Activated B cell treated with CpG ODN at 0.5 μM for 24 hours (primary cell): ENCODE data around the gene MAML3. TPM values are rescaled to one million over a fixed set of nuclear protein-coding genes. Genes with fewer than 3 reads are reported as not detected.

Experiments
- ATAC-seq: fragments of 200-7000 bp; cut with Tn5 transposase; one replicate; pipeline ENCODE4 v1.10.0; 2021; ENCODE audit warnings: low read depth, mild to moderate bottlenecking, moderate library complexity
- CTCF ChIA-PET: fragments of 350-600 bp; sonication (Branson Sonifier 250); formaldehyde crosslinking; loops from one replicate; lab custom pipeline; 2021; ENCODE audit warnings: antibody characterized with exemption; lab: Charles Lee
- POLR2A ChIA-PET: fragments of 350-600 bp; sonication (Branson Sonifier 250); formaldehyde crosslinking; loops from one replicate; lab custom pipeline; 2021; ENCODE audit warnings: antibody characterized with exemption; lab: Charles Lee
- DNase-seq: peaks from one replicate; pipeline ENCODE4 v3.0.0; 2022
- H3K27ac Mint-ChIP-seq: one replicate; pipeline ENCODE4 v1.8.0; 2020; ENCODE audit warnings: mixed read lengths
- H3K27me3 Mint-ChIP-seq: one replicate; pipeline ENCODE4 v1.8.0; 2021; ENCODE audit warnings: mixed read lengths
- H3K36me3 Mint-ChIP-seq: one replicate; pipeline ENCODE4 v1.8.0; 2021; ENCODE audit warnings: low read depth, mixed read lengths
- H3K4me1 Mint-ChIP-seq: one replicate; pipeline ENCODE4 v1.8.0; 2021; ENCODE audit warnings: mixed read lengths
- H3K4me3 Mint-ChIP-seq: one replicate; pipeline ENCODE4 v1.8.0; 2020; ENCODE audit warnings: mild to moderate bottlenecking, mixed read lengths
- H3K9me3 Mint-ChIP-seq: one replicate; pipeline ENCODE4 v1.8.0; 2020; ENCODE audit warnings: mixed read lengths
- CTCF ChIP-seq: fragments of 200-600 bp; IDR thresholded peaks from one replicate; pipeline ENCODE4 v1.8.0; 2022; ENCODE audit warnings: antibody characterized with exemption, mild to moderate bottlenecking
- intact Hi-C: fragments of 100-400 bp; cut with micrococcal nuclease; formaldehyde crosslinking; loops from one replicate; pipeline ENCODE4 v1.15.1; 2024
- total RNA-seq: library from RNA; stranded (reverse); gene quantifications from 2 replicates; pipeline ENCODE4 v1.2.3, GENCODE V29; 2022

The MAML3 gene
- total RNA-seq, 1 donor from 2014 or later: 2.6 TPM

- POLR2A ChIA-PET: no interaction called here
- intact Hi-C loops: no loop called here
- no peak for ATAC-seq
- CTCF ChIA-PET: no interaction called here
- no peaks in the 10 kb centered on the region for H3K36me3 Mint-ChIP-seq
- no peaks in the 10 kb centered on the region for H3K9me3 Mint-ChIP-seq
- peaks cover 5% of the 10 kb centered on the region for H3K27me3 Mint-ChIP-seq
- H3K4me3 Mint-ChIP-seq: no peak overlapping the region
- DNase-seq: no peak
- H3K27ac Mint-ChIP-seq: no peak overlapping the region
- no peak for TF ChIP-seq CTCF
- H3K4me1 Mint-ChIP-seq: peaks cover 4% of the 10 kb centered on the region
These were observed 368.6 kb downstream of the MAML3 start for GRCh38 chr4:139785356-139785755.

- ChIA-PET CTCF (no interaction called here), POLR2A (no interaction called here)
- H3K9me3 Mint-ChIP-seq: no peaks in the 10 kb centered on the region
- TF ChIP-seq CTCF: no peak
- intact Hi-C loops: no loop called here
- peaks cover 4% of the 10 kb centered on the region for H3K4me1 Mint-ChIP-seq
- ATAC-seq (no peak), DNase-seq (no peak)
- H3K36me3 Mint-ChIP-seq: no peaks in the 10 kb centered on the region
- H3K27ac Mint-ChIP-seq: no peak overlapping the region
- H3K4me3 Mint-ChIP-seq: no peak overlapping the region
- H3K27me3 Mint-ChIP-seq: peaks cover 4% of the 10 kb centered on the region
These were observed 370.1 kb downstream of the MAML3 start for GRCh38 chr4:139783741-139784484.

GRCh38 chr4:139782926-139783522, 371.0 kb downstream of the MAML3 start:
- no peaks in the 10 kb centered on the region for H3K36me3 Mint-ChIP-seq
- TF ChIP-seq CTCF: no peak
- H3K9me3 Mint-ChIP-seq: no peaks in the 10 kb centered on the region
- ChIA-PET CTCF (no interaction called here), POLR2A (no interaction called here)
- DNase-seq (no peak), ATAC-seq (no peak)
- H3K27ac Mint-ChIP-seq: no peak overlapping the region
- H3K27me3 Mint-ChIP-seq: no peaks in the 10 kb centered on the region
- H3K4me1 Mint-ChIP-seq: peaks cover 4% of the 10 kb centered on the region
- intact Hi-C loops: no loop called here
- H3K4me3 Mint-ChIP-seq: no peak overlapping the region

GRCh38 chr4:139781066-139781465, 372.9 kb downstream of the MAML3 start:
- Mint-ChIP-seq H3K27ac (no peak overlapping the region), H3K27me3 (no peaks in the 10 kb centered on the region), H3K9me3 (no peaks in the 10 kb centered on the region), H3K36me3 (no peaks in the 10 kb centered on the region), H3K4me1 (no peaks in the 10 kb centered on the region), H3K4me3 (no peak overlapping the region)
- POLR2A ChIA-PET: no interaction called here
- intact Hi-C loops: no loop called here
- TF ChIP-seq CTCF: no peak
- DNase-seq (no peak), ATAC-seq (no peak)
- CTCF ChIA-PET: no interaction called here

- no peaks in the 10 kb centered on the region for H3K4me1 Mint-ChIP-seq
- ChIA-PET CTCF (no interaction called here), POLR2A (no interaction called here)
- no peak for ATAC-seq
- no peak for TF ChIP-seq CTCF
- no peak for DNase-seq
- intact Hi-C loops: no loop called here
- no peak overlapping the region for H3K4me3 Mint-ChIP-seq
- H3K27me3 Mint-ChIP-seq: no peaks in the 10 kb centered on the region
- H3K9me3 Mint-ChIP-seq: no peaks in the 10 kb centered on the region
- H3K27ac Mint-ChIP-seq: no peak overlapping the region
- no peaks in the 10 kb centered on the region for H3K36me3 Mint-ChIP-seq
These were observed 374.3 kb downstream of the MAML3 start for GRCh38 chr4:139779691-139780090.
